ENCODE data around the gene DVL1. TPM values are rescaled to one million over a fixed set of nuclear protein-coding genes. Genes with fewer than 3 reads are reported as not detected.

Gene DVL1
- total and polyA plus RNA-seq, 9 of the 15 experiments (the other 6 are each of a cell fraction or from before 2014, with no cell fraction given) = 0.62 to 135 (median 24.3) TPM

- TF ChIP-seq CHD7 (IDR thresholded peaks at IDR 0.05; ENCODE audit: low read depth, low read length) (peak; percentile 5), SRSF1 (IDR thresholded peaks at IDR 0.05; ENCODE audit: low read depth, low read length) (0 out of 2 replicates have a peak, but pooled peaks have one; percentile 21)
These were observed 16.3 kb downstream of the DVL1 start (continued) for GRCh38 chr1:1332774-1333480.
